SIG-M5 treated with dmso at 0.1 percent for 504 hours (cell line): ENCODE measurements around the gene NRK.
"Not testable (repeated sequence)": the region's sequence is repeated elsewhere in the genome, so short reads cannot be mapped to it uniquely, and the experiment has no call there.

ENCODE experiments used
- DNase-seq: peaks from one replicate; lab custom pipeline; 2025; ENCODE audit not compliant: unreplicated experiment; lab: John Stamatoyannopoulos, UW

Gene NRK

GRCh38 chrX:105876658-105877057, 54.3 kb downstream of the NRK start:
- DNase-seq = peak; percentile 14

GRCh38 chrX:105880491-105880890, 58.2 kb downstream of the NRK start:
- no peak for DNase-seq

- no peak for DNase-seq
These were observed 60.4 kb downstream of the NRK start for GRCh38 chrX:105882581-105883275.

- no peak for DNase-seq
These were observed 72.4 kb downstream of the NRK start for GRCh38 chrX:105894721-105895120.

- no peak for DNase-seq
These were observed 87.2 kb downstream of the NRK start for GRCh38 chrX:105909576-105909975.

- DNase-seq = no peak
These were observed 88.3 kb downstream of the NRK start for GRCh38 chrX:105910563-105911105.

GRCh38 chrX:105945266-105945665, 122.9 kb downstream of the NRK start:
- no peak for DNase-seq

- DNase-seq = no peak
These were observed 147.1 kb downstream of the NRK start for GRCh38 chrX:105969487-105969886.

- DNase-seq = no peak
These were observed 150.5 kb downstream of the NRK start for GRCh38 chrX:105972690-105973386.

GRCh38 chrX:105973387-105973739, 151.0 kb downstream of the NRK start:
- DNase-seq = no peak

GRCh38 chrX:105975382-105975781, 153.0 kb downstream of the NRK start:
- DNase-seq = no peak

GRCh38 chrX:105981772-105982485, 159.6 kb downstream of the NRK start:
- no peak for DNase-seq

- not testable (repeated sequence) for DNase-seq
These were observed 166.1 kb downstream of the NRK start for GRCh38 chrX:105988487-105988886.

- DNase-seq = no peak
These were observed 177.0 kb downstream of the NRK start for GRCh38 chrX:105999294-105999693.

- no peak for DNase-seq
These were observed 177.9 kb downstream of the NRK start for GRCh38 chrX:106000203-106000602.

- not testable (repeated sequence) for DNase-seq
These were observed 178.3 kb downstream of the NRK start for GRCh38 chrX:106000609-106001008.

GRCh38 chrX:106005684-106006083, 183.3 kb downstream of the NRK start:
- no peak for DNase-seq

- DNase-seq = no peak
These were observed 185.5 kb downstream of the NRK start for GRCh38 chrX:106007815-106008214.
